PFSK-1 (cell line): ENCODE measurements around the gene TYRO3.

Experiments used
- POLR2AphosphoS5 ChIP-seq: IDR thresholded peaks from 2 replicates; pipeline ENCODE4 v1.6.1; 2012; ENCODE audit warnings: low read depth, mild to moderate bottlenecking, control low read depth, low read length, moderate library complexity
- TF ChIP-seq, protein P1 (sequence below), 2 experiments: IDR thresholded peaks; 2 replicates each; pipeline versions ENCODE4 v1.6.1 to v1.8.0; 2011 to 2012; ENCODE audit warnings: low read depth in 2 of 2, low read length in 2 of 2, control low read depth in 1 of 2, inconsistent platforms in 1 of 2, mild to moderate bottlenecking in 1 of 2, moderate library complexity in 1 of 2; ENCODE audit not compliant: insufficient read depth in 1 of 2

DNA sequence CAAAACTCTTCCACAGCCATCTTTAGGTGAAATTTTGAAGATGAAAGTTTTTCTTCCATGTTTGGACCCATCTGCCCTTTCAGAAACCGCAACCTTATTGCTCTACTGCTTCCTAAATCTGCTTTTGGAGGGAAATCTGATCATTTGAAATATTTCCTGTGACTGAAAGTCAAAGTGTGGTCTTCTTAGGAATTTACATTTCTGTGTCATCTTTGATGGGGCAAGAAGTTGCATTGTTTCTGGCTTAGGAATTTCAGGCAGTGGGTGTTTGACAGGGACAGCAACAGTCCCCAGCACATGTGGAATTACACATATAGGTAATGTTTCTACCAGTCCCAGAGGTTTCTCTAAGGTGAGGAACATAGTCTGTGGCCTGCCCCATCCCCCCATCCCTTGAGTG, 5.3 kb upstream of the TYRO3 start:
- TF ChIP-seq, protein P1, sequence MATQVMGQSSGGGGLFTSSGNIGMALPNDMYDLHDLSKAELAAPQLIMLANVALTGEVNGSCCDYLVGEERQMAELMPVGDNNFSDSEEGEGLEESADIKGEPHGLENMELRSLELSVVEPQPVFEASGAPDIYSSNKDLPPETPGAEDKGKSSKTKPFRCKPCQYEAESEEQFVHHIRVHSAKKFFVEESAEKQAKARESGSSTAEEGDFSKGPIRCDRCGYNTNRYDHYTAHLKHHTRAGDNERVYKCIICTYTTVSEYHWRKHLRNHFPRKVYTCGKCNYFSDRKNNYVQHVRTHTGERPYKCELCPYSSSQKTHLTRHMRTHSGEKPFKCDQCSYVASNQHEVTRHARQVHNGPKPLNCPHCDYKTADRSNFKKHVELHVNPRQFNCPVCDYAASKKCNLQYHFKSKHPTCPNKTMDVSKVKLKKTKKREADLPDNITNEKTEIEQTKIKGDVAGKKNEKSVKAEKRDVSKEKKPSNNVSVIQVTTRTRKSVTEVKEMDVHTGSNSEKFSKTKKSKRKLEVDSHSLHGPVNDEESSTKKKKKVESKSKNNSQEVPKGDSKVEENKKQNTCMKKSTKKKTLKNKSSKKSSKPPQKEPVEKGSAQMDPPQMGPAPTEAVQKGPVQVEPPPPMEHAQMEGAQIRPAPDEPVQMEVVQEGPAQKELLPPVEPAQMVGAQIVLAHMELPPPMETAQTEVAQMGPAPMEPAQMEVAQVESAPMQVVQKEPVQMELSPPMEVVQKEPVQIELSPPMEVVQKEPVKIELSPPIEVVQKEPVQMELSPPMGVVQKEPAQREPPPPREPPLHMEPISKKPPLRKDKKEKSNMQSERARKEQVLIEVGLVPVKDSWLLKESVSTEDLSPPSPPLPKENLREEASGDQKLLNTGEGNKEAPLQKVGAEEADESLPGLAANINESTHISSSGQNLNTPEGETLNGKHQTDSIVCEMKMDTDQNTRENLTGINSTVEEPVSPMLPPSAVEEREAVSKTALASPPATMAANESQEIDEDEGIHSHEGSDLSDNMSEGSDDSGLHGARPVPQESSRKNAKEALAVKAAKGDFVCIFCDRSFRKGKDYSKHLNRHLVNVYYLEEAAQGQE (IDR thresholded peaks at IDR 0.05; ENCODE audit: insufficient read depth in 1 of 2, low read depth in 2 of 2, low read length in 2 of 2) = no peak
- TF ChIP-seq POLR2AphosphoS5 = no peak
